ENCODE data around the gene PDZD2.

GRCh38 chr5:32020271-32020670, 381.3 kb downstream of the PDZD2 start:
- TF ChIP-seq CTCF (conservative IDR thresholded peaks at IDR 0.05 in 1 of 2, IDR thresholded peaks at IDR 0.05 in 1 of 2; ENCODE audit: extremely low read depth in 1 of 2, insufficient read depth in 1 of 2, low read depth in 1 of 2, low read length in 2 of 2) (no peak), EZH2 (IDR thresholded peaks at IDR 0.05; ENCODE audit: borderline replicate concordance, low read length) (no peak)

Data from mammary epithelial cell (primary cell).